GM23338 (cell line): Measurements from ENCODE around the gene TTBK1. TPM values are rescaled to one million over a fixed set of nuclear protein-coding genes. Genes with fewer than 3 reads are reported as not detected.

ENCODE experiments used
- ATAC-seq: fragments of 200-7000 bp; cut with Tn5 transposase; 3 replicates; pipeline ENCODE4 v1.9.1; 2020
- DNase-seq: peaks from one replicate; pipeline ENCODE4 v3.0.0-alpha.2; 2015; ENCODE audit warnings: low spot score
- H2AFZ ChIP-seq: fragments of 200-600 bp; sonication (generic); 2 replicates; pipeline ENCODE4 v1.8.0; 2016; ENCODE audit warnings: antibody characterized with exemption, mild to moderate bottlenecking, moderate library complexity
- H3F3A ChIP-seq: fragments of 200-600 bp; sonication (generic); replicated peaks from 2 replicates; pipeline ENCODE4 v1.8.0; 2017; ENCODE audit warnings: antibody characterized with exemption, mixed run types, low read depth
- H3K27ac ChIP-seq: fragments of 200-600 bp; sonication (generic); 2 replicates; pipeline ENCODE4 v1.6.1; 2016; ENCODE audit warnings: low read depth
- H3K27me3 ChIP-seq: fragments of 200-600 bp; sonication (generic); 2 replicates; pipeline ENCODE4 v1.8.0; 2016; ENCODE audit warnings: mild to moderate bottlenecking, mixed run types, moderate library complexity; ENCODE audit not compliant: insufficient read depth
- H3K36me3 ChIP-seq: fragments of 200-600 bp; sonication (generic); 2 replicates; pipeline ENCODE4 v1.8.0; 2016; ENCODE audit warnings: mild to moderate bottlenecking; ENCODE audit not compliant: insufficient read depth
- H3K4me1 ChIP-seq: fragments of 200-600 bp; sonication (generic); 2 replicates; pipeline ENCODE4 v1.8.0; 2016; ENCODE audit warnings: mild to moderate bottlenecking, moderate library complexity; ENCODE audit not compliant: insufficient read depth
- H3K4me2 ChIP-seq: fragments of 200-600 bp; sonication (generic); 2 replicates; pipeline ENCODE4 v1.7.1; 2017; ENCODE audit warnings: mixed run types
- H3K4me3 ChIP-seq: fragments of 200-600 bp; sonication (generic); 2 replicates; pipeline ENCODE4 v1.6.1; 2016; ENCODE audit warnings: mixed run types
- H3K79me2 ChIP-seq: fragments of 200-600 bp; sonication (generic); replicated peaks from 2 replicates; pipeline ENCODE4 v1.8.0; 2017; ENCODE audit warnings: mild to moderate bottlenecking; ENCODE audit not compliant: insufficient read depth
- H3K9me2 ChIP-seq: fragments of 200-600 bp; sonication (generic); 2 replicates; pipeline ENCODE4 v1.8.0; 2017; ENCODE audit not compliant: insufficient read depth
- H4K20me1 ChIP-seq: fragments of 200-600 bp; sonication (generic); replicated peaks from 2 replicates; pipeline ENCODE4 v1.8.0; 2017; ENCODE audit warnings: mild to moderate bottlenecking; ENCODE audit not compliant: insufficient read depth
- H3K27ac Mint-ChIP-seq: 2 replicates; pipeline ENCODE4 v1.8.0; 2020; ENCODE audit warnings: inconsistent platforms, mild to moderate bottlenecking, moderate library complexity, mixed read lengths
- H3K27me3 Mint-ChIP-seq: 3 replicates; pipeline ENCODE4 v1.8.0; 2022; ENCODE audit warnings: low read depth, mild to moderate bottlenecking, moderate library complexity, mixed read lengths, inconsistent platforms; ENCODE audit not compliant: insufficient read depth, poor library complexity
- H3K36me3 Mint-ChIP-seq: 3 replicates; pipeline ENCODE4 v1.8.0; 2021; ENCODE audit warnings: low read depth, mild to moderate bottlenecking, inconsistent platforms, moderate library complexity, mixed read lengths
- H3K4me1 Mint-ChIP-seq: 3 replicates; pipeline ENCODE4 v1.8.0; 2020; ENCODE audit warnings: mild to moderate bottlenecking, inconsistent platforms, mixed read lengths
- H3K4me3 Mint-ChIP-seq: 3 replicates; pipeline ENCODE4 v1.8.0; 2021; ENCODE audit warnings: moderate library complexity, mild to moderate bottlenecking, inconsistent platforms, mixed read lengths
- H3K9me3 Mint-ChIP-seq: 3 replicates; pipeline ENCODE4 v1.8.0; 2020; ENCODE audit warnings: moderate library complexity, mild to moderate bottlenecking, inconsistent platforms, mixed read lengths
- NANOG ChIP-seq: IDR thresholded peaks from 2 replicates; pipeline ENCODE4 v1.6.1; 2016; ENCODE audit warnings: antibody characterized with exemption, borderline replicate concordance
- POLR2AphosphoS5 ChIP-seq: IDR thresholded peaks from 2 replicates; pipeline ENCODE4 v1.6.1; 2016; ENCODE audit warnings: antibody characterized with exemption, low read depth
- polyA plus RNA-seq: library from polyadenylated mRNA; unstranded; fragments of >200 nt; fragmentation: Nextera tagmentation; extraction: Ambion mirVana; gene quantifications from 2 replicates; pipeline ENCODE4 v1.2.1, GENCODE V29; 2016
- total RNA-seq: library from RNA; depleted of rRNA; stranded (reverse); fragments of >200 nt; shearing (Covaris generic); gene quantifications from 2 replicates; pipeline ENCODE4 v1.2.3, GENCODE V29; 2014
- TF ChIP-seq, protein P1 (sequence below): fragments of 250-450 bp; sonication (Bioruptor Pico); IDR thresholded peaks from 2 replicates; pipeline ENCODE4 v1.5.0; 2020; ENCODE audit warnings: mild to moderate bottlenecking, moderate library complexity
- TF ChIP-seq, protein P2 (sequence below): IDR thresholded peaks from one replicate; pipeline ENCODE4 v1.6.1; 2018; ENCODE audit warnings: antibody characterized with exemption; ENCODE audit not compliant: unreplicated experiment
- TF ChIP-seq, protein P3 (sequence below): IDR thresholded peaks from 2 replicates; pipeline ENCODE4 v1.6.1; 2016; ENCODE audit warnings: antibody characterized with exemption

TTBK1 gene
- total and polyA plus RNA-seq, 2 experiments from 2014 or later = 0.29 to 1.1 TPM

GRCh38 chr6:43291708-43292107, 48.4 kb downstream of the TTBK1 start:
- Mint-ChIP-seq H3K9me3 (no peaks in the 10 kb centered on the region), H3K36me3 (no peaks in the 10 kb centered on the region), H3K4me1 (peaks cover 12% of the 10 kb centered on the region), H3K4me3 (no peak overlapping the region), H3K27ac (no peak overlapping the region), H3K27me3 (peaks cover 8% of the 10 kb centered on the region)
- DNase-seq = no peak
- no peak overlapping the region for H3K4me2 ChIP-seq
- TF ChIP-seq POLR2AphosphoS5 = no peak
- no peak for TF ChIP-seq NANOG
- TF ChIP-seq, protein P1, sequence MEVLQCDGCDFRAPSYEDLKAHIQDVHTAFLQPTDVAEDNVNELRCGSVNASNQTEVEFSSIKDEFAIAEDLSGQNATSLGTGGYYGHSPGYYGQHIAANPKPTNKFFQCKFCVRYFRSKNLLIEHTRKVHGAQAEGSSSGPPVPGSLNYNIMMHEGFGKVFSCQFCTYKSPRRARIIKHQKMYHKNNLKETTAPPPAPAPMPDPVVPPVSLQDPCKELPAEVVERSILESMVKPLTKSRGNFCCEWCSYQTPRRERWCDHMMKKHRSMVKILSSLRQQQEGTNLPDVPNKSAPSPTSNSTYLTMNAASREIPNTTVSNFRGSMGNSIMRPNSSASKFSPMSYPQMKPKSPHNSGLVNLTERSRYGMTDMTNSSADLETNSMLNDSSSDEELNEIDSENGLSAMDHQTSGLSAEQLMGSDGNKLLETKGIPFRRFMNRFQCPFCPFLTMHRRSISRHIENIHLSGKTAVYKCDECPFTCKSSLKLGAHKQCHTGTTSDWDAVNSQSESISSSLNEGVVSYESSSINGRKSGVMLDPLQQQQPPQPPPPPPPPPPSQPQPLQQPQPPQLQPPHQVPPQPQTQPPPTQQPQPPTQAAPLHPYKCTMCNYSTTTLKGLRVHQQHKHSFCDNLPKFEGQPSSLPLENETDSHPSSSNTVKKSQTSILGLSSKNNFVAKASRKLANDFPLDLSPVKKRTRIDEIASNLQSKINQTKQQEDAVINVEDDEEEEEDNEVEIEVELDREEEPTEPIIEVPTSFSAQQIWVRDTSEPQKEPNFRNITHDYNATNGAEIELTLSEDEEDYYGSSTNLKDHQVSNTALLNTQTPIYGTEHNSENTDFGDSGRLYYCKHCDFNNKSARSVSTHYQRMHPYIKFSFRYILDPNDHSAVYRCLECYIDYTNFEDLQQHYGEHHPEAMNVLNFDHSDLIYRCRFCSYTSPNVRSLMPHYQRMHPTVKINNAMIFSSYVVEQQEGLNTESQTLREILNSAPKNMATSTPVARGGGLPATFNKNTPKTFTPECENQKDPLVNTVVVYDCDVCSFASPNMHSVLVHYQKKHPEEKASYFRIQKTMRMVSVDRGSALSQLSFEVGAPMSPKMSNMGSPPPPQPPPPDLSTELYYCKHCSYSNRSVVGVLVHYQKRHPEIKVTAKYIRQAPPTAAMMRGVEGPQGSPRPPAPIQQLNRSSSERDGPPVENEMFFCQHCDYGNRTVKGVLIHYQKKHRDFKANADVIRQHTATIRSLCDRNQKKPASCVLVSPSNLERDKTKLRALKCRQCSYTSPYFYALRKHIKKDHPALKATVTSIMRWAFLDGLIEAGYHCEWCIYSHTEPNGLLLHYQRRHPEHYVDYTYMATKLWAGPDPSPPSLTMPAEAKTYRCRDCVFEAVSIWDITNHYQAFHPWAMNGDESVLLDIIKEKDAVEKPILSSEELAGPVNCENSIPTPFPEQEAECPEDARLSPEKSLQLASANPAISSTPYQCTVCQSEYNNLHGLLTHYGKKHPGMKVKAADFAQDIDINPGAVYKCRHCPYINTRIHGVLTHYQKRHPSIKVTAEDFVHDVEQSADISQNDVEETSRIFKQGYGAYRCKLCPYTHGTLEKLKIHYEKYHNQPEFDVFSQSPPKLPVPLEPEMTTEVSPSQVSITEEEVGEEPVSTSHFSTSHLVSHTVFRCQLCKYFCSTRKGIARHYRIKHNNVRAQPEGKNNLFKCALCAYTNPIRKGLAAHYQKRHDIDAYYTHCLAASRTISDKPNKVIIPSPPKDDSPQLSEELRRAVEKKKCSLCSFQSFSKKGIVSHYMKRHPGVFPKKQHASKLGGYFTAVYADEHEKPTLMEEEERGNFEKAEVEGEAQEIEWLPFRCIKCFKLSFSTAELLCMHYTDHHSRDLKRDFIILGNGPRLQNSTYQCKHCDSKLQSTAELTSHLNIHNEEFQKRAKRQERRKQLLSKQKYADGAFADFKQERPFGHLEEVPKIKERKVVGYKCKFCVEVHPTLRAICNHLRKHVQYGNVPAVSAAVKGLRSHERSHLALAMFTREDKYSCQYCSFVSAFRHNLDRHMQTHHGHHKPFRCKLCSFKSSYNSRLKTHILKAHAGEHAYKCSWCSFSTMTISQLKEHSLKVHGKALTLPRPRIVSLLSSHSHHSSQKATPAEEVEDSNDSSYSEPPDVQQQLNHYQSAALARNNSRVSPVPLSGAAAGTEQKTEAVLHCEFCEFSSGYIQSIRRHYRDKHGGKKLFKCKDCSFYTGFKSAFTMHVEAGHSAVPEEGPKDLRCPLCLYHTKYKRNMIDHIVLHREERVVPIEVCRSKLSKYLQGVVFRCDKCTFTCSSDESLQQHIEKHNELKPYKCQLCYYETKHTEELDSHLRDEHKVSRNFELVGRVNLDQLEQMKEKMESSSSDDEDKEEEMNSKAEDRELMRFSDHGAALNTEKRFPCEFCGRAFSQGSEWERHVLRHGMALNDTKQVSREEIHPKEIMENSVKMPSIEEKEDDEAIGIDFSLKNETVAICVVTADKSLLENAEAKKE = no peak
- TF ChIP-seq, protein P2, sequence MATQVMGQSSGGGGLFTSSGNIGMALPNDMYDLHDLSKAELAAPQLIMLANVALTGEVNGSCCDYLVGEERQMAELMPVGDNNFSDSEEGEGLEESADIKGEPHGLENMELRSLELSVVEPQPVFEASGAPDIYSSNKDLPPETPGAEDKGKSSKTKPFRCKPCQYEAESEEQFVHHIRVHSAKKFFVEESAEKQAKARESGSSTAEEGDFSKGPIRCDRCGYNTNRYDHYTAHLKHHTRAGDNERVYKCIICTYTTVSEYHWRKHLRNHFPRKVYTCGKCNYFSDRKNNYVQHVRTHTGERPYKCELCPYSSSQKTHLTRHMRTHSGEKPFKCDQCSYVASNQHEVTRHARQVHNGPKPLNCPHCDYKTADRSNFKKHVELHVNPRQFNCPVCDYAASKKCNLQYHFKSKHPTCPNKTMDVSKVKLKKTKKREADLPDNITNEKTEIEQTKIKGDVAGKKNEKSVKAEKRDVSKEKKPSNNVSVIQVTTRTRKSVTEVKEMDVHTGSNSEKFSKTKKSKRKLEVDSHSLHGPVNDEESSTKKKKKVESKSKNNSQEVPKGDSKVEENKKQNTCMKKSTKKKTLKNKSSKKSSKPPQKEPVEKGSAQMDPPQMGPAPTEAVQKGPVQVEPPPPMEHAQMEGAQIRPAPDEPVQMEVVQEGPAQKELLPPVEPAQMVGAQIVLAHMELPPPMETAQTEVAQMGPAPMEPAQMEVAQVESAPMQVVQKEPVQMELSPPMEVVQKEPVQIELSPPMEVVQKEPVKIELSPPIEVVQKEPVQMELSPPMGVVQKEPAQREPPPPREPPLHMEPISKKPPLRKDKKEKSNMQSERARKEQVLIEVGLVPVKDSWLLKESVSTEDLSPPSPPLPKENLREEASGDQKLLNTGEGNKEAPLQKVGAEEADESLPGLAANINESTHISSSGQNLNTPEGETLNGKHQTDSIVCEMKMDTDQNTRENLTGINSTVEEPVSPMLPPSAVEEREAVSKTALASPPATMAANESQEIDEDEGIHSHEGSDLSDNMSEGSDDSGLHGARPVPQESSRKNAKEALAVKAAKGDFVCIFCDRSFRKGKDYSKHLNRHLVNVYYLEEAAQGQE = no peak
- TF ChIP-seq, protein P3, sequence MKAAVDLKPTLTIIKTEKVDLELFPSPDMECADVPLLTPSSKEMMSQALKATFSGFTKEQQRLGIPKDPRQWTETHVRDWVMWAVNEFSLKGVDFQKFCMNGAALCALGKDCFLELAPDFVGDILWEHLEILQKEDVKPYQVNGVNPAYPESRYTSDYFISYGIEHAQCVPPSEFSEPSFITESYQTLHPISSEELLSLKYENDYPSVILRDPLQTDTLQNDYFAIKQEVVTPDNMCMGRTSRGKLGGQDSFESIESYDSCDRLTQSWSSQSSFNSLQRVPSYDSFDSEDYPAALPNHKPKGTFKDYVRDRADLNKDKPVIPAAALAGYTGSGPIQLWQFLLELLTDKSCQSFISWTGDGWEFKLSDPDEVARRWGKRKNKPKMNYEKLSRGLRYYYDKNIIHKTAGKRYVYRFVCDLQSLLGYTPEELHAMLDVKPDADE = no peak
- H3K36me3 ChIP-seq = no peaks in the 10 kb centered on the region
- no peaks in the 10 kb centered on the region; the same call in 1 of the 2 replicates for H3K4me1 ChIP-seq
- H3K27ac ChIP-seq = no peak overlapping the region
- H2AFZ ChIP-seq = no peak overlapping the region
- no peak overlapping the region for H3K4me3 ChIP-seq
- no peaks in the 10 kb centered on the region for H3K27me3 ChIP-seq
- no peak for ATAC-seq
- H3K79me2 ChIP-seq = no peaks in the 10 kb centered on the region
- H4K20me1 ChIP-seq = no peaks in the 10 kb centered on the region
- no peaks in the 10 kb centered on the region for H3F3A ChIP-seq
- H3K9me2 ChIP-seq = peaks cover 7% of the 10 kb centered on the region; the same call in 1 of the 2 replicates
